GM18867 (cell line): ENCODE results near the gene PPM1K.

Experiments
- ATAC-seq: cut with Tn5 transposase; IDR thresholded peaks from one replicate; pipeline ENCODE4 v1.9.1; 2021; ENCODE audit warnings: mild to moderate bottlenecking, moderate library complexity; ENCODE audit not compliant: unreplicated experiment

The PPM1K gene

DNA sequence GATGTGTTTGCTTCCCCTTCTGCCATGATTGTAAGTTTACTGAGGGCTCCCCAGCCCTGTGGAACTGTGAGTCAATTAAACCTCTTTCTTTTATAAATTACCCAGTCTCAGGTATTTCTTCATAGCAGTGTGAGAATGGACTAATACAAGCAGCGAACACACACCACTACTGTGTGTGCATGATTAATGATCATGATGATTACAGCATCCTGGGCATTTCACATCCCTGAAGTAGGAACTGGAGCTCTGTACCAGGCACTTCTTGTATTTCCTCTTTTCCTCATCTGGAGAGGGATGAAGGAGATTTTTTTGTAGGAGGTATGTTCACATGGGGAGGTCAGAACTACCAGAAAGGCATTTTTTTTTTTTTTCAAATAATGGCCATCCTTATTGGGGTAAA, 60.8 kb downstream of the PPM1K start:
- no peak for ATAC-seq

DNA sequence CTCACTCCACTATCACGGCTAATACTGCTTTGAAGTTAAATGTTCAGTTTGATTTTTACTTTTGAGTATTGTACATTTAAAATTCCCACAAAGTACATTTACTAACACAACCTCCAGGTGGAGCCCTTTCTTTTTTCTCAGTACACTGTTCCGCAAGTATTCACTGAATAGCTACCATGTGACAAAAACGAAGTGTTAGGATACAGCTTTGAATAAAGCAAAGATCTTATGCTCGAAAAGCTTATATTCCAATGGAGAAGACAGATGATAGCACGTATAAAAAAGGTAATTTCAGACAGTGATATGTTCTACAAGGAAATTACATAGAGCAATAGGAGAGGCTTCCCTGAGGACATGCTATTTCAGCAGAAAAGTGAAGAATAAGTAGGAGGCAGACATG, 65.3 kb downstream of the PPM1K start:
- peak; percentile 87 for ATAC-seq

DNA sequence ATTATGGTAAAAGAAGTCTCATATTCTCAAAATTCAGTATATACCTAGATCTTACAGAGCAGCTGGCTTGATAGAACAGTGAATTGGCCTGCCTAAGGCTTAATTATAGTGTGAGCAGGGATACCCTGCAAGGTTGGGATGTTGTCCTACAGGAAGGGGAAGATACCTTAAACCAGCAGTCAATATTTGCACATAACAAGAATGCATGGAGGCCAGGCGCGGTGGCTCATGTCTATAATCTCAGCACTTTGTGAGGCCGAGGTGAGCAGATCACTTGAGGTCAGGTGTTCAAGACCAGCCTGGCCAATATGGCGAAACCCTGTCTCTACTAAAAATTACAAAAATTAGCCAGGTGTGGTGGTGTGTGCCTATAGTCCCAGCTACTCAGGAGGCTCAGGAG, 67.2 kb downstream of the PPM1K start:
- ATAC-seq: no peak

DNA sequence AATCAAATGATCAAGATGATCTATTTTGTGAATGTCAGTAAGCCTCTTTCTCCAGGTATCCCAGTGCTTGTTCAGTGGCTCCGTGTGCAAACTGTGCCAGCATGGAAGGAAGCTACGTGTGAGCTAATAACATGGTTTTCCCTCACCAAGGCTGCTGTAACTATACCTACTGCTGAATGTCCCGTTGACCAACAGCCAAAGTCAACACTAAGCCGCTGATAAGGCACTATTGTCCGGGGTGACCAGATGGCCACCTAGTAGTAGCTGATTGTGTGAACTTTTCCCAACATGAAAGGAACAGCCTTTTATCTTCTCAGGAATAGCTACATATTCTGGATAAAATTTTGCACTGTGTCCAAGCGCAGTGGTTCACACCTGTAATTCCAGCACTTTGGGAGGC, 68.0 kb downstream of the PPM1K start:
- ATAC-seq: no peak

DNA sequence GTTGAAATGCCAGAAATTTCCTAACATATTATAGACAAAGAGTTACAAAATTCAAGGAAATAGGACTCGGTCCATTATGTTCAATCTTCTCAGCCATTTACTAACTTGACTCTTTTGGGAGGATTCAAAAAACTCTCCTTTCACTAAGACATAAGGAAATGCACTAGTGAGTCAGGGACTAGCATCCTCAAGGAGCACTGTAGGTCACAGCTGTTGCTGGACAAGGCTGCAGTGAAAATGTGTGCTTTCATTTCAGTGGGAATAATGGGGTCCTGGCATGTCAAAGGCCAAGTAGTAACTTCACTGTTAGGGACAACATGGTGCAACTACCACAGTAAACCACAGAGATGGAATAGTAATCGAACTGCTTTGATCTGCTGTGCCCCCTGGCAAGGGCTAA, 69.0 kb downstream of the PPM1K start:
- no peak for ATAC-seq

DNA sequence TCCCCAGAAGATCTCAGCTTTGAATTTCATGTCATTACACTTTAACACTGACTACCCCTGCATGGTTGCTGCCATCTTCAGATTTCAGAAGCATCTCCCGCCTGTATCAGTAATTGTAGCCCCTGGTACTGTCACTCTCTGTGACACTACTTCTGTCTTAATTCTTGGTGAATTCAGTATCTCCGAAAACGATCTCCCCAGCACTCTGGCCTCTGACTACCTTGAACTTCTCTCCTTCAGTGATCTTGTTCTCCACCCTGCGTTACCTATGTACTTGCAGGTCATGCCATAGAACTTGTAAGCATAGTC, 72.2 kb downstream of the PPM1K start:
- ATAC-seq: no peak

DNA sequence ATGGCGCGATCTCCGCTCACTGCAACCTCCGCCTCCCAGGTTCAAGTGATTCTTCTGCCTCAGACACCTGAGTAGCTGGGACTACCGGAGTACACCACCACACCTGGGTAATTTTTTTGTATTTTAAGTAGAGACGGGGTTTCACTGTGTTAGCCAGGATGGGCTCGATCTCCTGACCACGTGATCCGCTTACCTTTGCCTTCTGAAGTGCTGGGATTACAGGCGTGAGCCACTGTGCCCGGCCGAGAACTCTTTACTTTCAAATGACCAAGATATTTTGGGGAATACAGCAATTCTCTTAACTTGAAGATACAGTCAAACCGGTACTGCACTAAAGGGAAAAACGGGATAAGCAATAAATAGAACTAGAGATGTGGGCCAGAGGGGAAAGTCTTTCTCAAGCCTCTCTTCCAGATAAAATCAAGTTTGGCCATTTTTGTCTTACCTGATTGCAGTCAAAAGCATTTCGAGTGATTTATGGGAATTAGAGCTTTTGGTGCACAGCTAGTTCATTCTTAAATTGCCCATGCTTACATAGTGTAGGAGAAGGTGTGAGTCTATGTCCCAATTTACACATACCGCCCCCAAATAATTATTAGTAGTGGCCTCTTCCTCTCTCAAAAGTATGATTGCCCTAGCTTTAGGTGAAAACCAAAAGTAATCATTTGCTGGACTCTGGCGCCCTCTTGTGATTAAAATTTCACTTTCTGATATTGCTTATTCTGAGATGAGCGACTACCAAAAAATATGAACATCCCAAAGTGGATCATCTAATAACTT, 72.7 kb downstream of the PPM1K start:
- peak; percentile 58 for ATAC-seq

DNA sequence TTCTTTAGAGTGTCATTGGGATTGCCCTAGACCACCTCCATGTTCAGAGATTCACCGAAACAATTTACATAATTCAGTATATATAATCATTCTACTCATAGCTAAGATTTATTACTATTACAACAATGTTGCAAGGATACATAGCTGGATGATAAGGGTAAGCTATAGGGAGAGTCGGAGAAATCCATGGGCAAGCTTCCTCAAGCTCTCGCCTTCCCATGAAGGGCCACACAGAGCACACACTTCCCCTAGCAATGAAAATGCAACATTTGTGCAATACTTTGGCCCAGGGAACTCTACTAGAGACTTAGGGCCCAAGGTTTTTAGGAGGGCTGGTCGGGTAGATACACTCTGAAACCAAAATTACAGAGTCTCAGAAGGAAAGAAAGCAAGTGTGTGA, 76.2 kb downstream of the PPM1K start:
- no peak for ATAC-seq
